ENCODE results near the gene MRPS27. TPM values are rescaled to one million over a fixed set of nuclear protein-coding genes. Genes with fewer than 3 reads are reported as not detected.

The MRPS27 gene
- total RNA-seq, 2 experiments from 2014 or later, result 93.3 to 113 TPM

GRCh38 chr5:72231991-72232703, 87.9 kb downstream of the MRPS27 start:
- Mint-ChIP-seq H3K9me3 (ENCODE audit: low read depth) (no peaks in the 10 kb centered on the region), H3K36me3 (ENCODE audit: low read depth) (peaks cover 65% of the 10 kb centered on the region), H3K4me3 (no peak overlapping the region), H3K4me1 (peaks cover 40% of the 10 kb centered on the region), H3K27me3 (no peaks in the 10 kb centered on the region), H3K27ac (no peak overlapping the region)
- POLR2A ChIA-PET, result no interaction called here
- ATAC-seq, result no peak
- CTCF ChIA-PET, result interaction anchor here (0.7 kb wide), 1 partner anchor 40 kb away, joined by 3 read pairs; no protein-coding TSS in a partner anchor
- no peak for DNase-seq
- intact Hi-C loops (cut with DNase I, micrococcal nuclease), result loop anchor here in 1 of 2 experiments (5.0 kb wide), 1 partner anchor 75 kb away; no protein-coding TSS in a partner anchor

- POLR2A ChIA-PET, result interaction anchor here (0.6 kb wide), 1 partner anchor 647 kb away, joined by 3 read pairs; no protein-coding TSS in a partner anchor
- intact Hi-C loops (cut with DNase I, micrococcal nuclease), result no loop called here
- Mint-ChIP-seq H3K9me3 (ENCODE audit: low read depth) (no peaks in the 10 kb centered on the region), H3K27ac (no peak overlapping the region), H3K27me3 (no peaks in the 10 kb centered on the region), H3K4me3 (no peak overlapping the region), H3K4me1 (peaks cover 16% of the 10 kb centered on the region), H3K36me3 (ENCODE audit: low read depth) (peaks cover 65% of the 10 kb centered on the region)
- DNase-seq (no peak), ATAC-seq (no peak)
- CTCF ChIA-PET, result no interaction called here
These were observed 91.1 kb downstream of the MRPS27 start for GRCh38 chr5:72228960-72229359.

- POLR2A ChIA-PET, result no interaction called here
- H3K27me3 Mint-ChIP-seq, result no peaks in the 10 kb centered on the region
- H3K4me1 Mint-ChIP-seq, result peaks cover under 1% of the 10 kb centered on the region
These were observed 93.1 kb downstream of the MRPS27 start for GRCh38 chr5:72226950-72227349.

GRCh38 chr5:72225741-72226140, 94.3 kb downstream of the MRPS27 start:
- H3K4me1 Mint-ChIP-seq, result no peaks in the 10 kb centered on the region
- H3K36me3 Mint-ChIP-seq (ENCODE audit: low read depth), result peaks cover 68% of the 10 kb centered on the region
- ChIA-PET POLR2A (no interaction called here), CTCF (no interaction called here)
- no peaks in the 10 kb centered on the region for H3K27me3 Mint-ChIP-seq
- H3K27ac Mint-ChIP-seq, result no peak overlapping the region
- no peak overlapping the region for H3K4me3 Mint-ChIP-seq
- no peaks in the 10 kb centered on the region for H3K9me3 Mint-ChIP-seq (ENCODE audit: low read depth)
- ATAC-seq (no peak), DNase-seq (no peak)
- intact Hi-C loops (cut with DNase I, micrococcal nuclease), result no loop called here

More at GRCh38 chr5:72226950-72227349, 93.1 kb downstream of the MRPS27 start:
- Mint-ChIP-seq H3K9me3 (ENCODE audit: low read depth) (no peaks in the 10 kb centered on the region), H3K36me3 (ENCODE audit: low read depth) (peaks cover 70% of the 10 kb centered on the region), H3K27ac (no peak overlapping the region), H3K4me3 (no peak overlapping the region)
- DNase-seq, result no peak
- ATAC-seq, result no peak
- CTCF ChIA-PET, result no interaction called here
- intact Hi-C loops (cut with DNase I, micrococcal nuclease), result no loop called here

GRCh38 chr5:72224946-72225463, 95.0 kb downstream of the MRPS27 start:
- POLR2A ChIA-PET, result no interaction called here
- CTCF ChIA-PET, result no interaction called here
- Mint-ChIP-seq H3K4me1 (no peaks in the 10 kb centered on the region), H3K27me3 (no peaks in the 10 kb centered on the region), H3K27ac (no peak overlapping the region), H3K9me3 (ENCODE audit: low read depth) (no peaks in the 10 kb centered on the region), H3K36me3 (ENCODE audit: low read depth) (peaks cover 66% of the 10 kb centered on the region), H3K4me3 (no peak overlapping the region)
- DNase-seq (no peak), ATAC-seq (no peak)
- intact Hi-C loops (cut with DNase I, micrococcal nuclease), result no loop called here

GRCh38 chr5:72223371-72223770, 96.7 kb downstream of the MRPS27 start:
- intact Hi-C loops (cut with DNase I, micrococcal nuclease), result no loop called here
- no peaks in the 10 kb centered on the region for H3K27me3 Mint-ChIP-seq
- no peaks in the 10 kb centered on the region for H3K9me3 Mint-ChIP-seq (ENCODE audit: low read depth)
- peaks cover 77% of the 10 kb centered on the region for H3K36me3 Mint-ChIP-seq (ENCODE audit: low read depth)
- DNase-seq (no peak), ATAC-seq (no peak)
- no peak overlapping the region for H3K27ac Mint-ChIP-seq
- no peaks in the 10 kb centered on the region for H3K4me1 Mint-ChIP-seq
- POLR2A ChIA-PET, result no interaction called here
- no peak overlapping the region for H3K4me3 Mint-ChIP-seq
- CTCF ChIA-PET, result interaction anchor here (0.7 to 1.4 kb wide), 2 partner anchors 17 to 20 kb away, joined by 3 to 5 read pairs; no protein-coding TSS in a partner anchor

- intact Hi-C loops (cut with DNase I, micrococcal nuclease), result no loop called here
- POLR2A ChIA-PET, result no interaction called here
- CTCF ChIA-PET, result no interaction called here
- Mint-ChIP-seq H3K36me3 (ENCODE audit: low read depth) (peaks cover 80% of the 10 kb centered on the region), H3K4me1 (no peaks in the 10 kb centered on the region), H3K27ac (no peak overlapping the region), H3K9me3 (ENCODE audit: low read depth) (no peaks in the 10 kb centered on the region), H3K4me3 (no peak overlapping the region), H3K27me3 (no peaks in the 10 kb centered on the region)
- no peak for ATAC-seq
- no peak for DNase-seq
These were observed 97.5 kb downstream of the MRPS27 start for GRCh38 chr5:72222521-72222920.

GRCh38 chr5:72221541-72221940, 98.5 kb downstream of the MRPS27 start:
- intact Hi-C loops (cut with DNase I, micrococcal nuclease), result no loop called here
- Mint-ChIP-seq H3K27ac (no peak overlapping the region), H3K9me3 (ENCODE audit: low read depth) (no peaks in the 10 kb centered on the region), H3K4me3 (no peak overlapping the region), H3K27me3 (no peaks in the 10 kb centered on the region), H3K4me1 (no peaks in the 10 kb centered on the region), H3K36me3 (ENCODE audit: low read depth) (peaks cover 77% of the 10 kb centered on the region)
- ATAC-seq (no peak), DNase-seq (no peak)
- POLR2A ChIA-PET, result no interaction called here
- CTCF ChIA-PET, result no interaction called here

- intact Hi-C loops (cut with DNase I, micrococcal nuclease), result no loop called here
- DNase-seq (no peak), ATAC-seq (no peak)
- no peaks in the 10 kb centered on the region for H3K9me3 Mint-ChIP-seq (ENCODE audit: low read depth)
- peaks cover 75% of the 10 kb centered on the region for H3K36me3 Mint-ChIP-seq (ENCODE audit: low read depth)
- H3K27me3 Mint-ChIP-seq, result no peaks in the 10 kb centered on the region
- POLR2A ChIA-PET, result no interaction called here
- no peak overlapping the region for H3K4me3 Mint-ChIP-seq
- no peak overlapping the region for H3K27ac Mint-ChIP-seq
- H3K4me1 Mint-ChIP-seq, result no peaks in the 10 kb centered on the region
- CTCF ChIA-PET, result no interaction called here
These were observed 98.9 kb downstream of the MRPS27 start for GRCh38 chr5:72221099-72221498.

- ATAC-seq, result no peak
- Mint-ChIP-seq H3K4me3 (no peak overlapping the region), H3K9me3 (ENCODE audit: low read depth) (no peaks in the 10 kb centered on the region), H3K27ac (no peak overlapping the region), H3K36me3 (ENCODE audit: low read depth) (peaks cover 45% of the 10 kb centered on the region), H3K27me3 (no peaks in the 10 kb centered on the region), H3K4me1 (peaks cover 3% of the 10 kb centered on the region)
- CTCF ChIA-PET, result no interaction called here
- DNase-seq, result no peak
- POLR2A ChIA-PET, result no interaction called here
- intact Hi-C loops (cut with DNase I, micrococcal nuclease), result no loop called here
These were observed 103.3 kb downstream of the MRPS27 start for GRCh38 chr5:72216756-72217155.

- Mint-ChIP-seq H3K9me3 (ENCODE audit: low read depth) (no peaks in the 10 kb centered on the region), H3K4me1 (peaks cover 3% of the 10 kb centered on the region), H3K27ac (no peak overlapping the region), H3K36me3 (ENCODE audit: low read depth) (peaks cover 24% of the 10 kb centered on the region), H3K27me3 (no peaks in the 10 kb centered on the region), H3K4me3 (no peak overlapping the region)
- intact Hi-C loops (cut with DNase I, micrococcal nuclease), result no loop called here
- ChIA-PET CTCF (no interaction called here), POLR2A (no interaction called here)
- ATAC-seq, result no peak
- DNase-seq, result no peak
These were observed 105.9 kb downstream of the MRPS27 start for GRCh38 chr5:72214168-72214567.

GRCh38 chr5:72213482-72213881, 106.6 kb downstream of the MRPS27 start:
- DNase-seq, result no peak
- Mint-ChIP-seq H3K27me3 (no peaks in the 10 kb centered on the region), H3K9me3 (ENCODE audit: low read depth) (no peaks in the 10 kb centered on the region), H3K4me3 (no peak overlapping the region), H3K36me3 (ENCODE audit: low read depth) (peaks cover 17% of the 10 kb centered on the region), H3K27ac (no peak overlapping the region), H3K4me1 (peaks cover 3% of the 10 kb centered on the region)
- CTCF ChIA-PET, result no interaction called here
- ATAC-seq, result no peak
- POLR2A ChIA-PET, result no interaction called here
- intact Hi-C loops (cut with DNase I, micrococcal nuclease), result no loop called here
